Measurements from ENCODE around the gene CALHM6. TPM values are rescaled to one million over a fixed set of nuclear protein-coding genes. Genes with fewer than 3 reads are reported as not detected.
"Not testable (repeated sequence)": the region's sequence is repeated elsewhere in the genome, so short reads cannot be mapped to it uniquely, and the experiment has no call there.

CALHM6 gene
- total RNA-seq, 1 experiment from 2014 or later = not detected

DNA sequence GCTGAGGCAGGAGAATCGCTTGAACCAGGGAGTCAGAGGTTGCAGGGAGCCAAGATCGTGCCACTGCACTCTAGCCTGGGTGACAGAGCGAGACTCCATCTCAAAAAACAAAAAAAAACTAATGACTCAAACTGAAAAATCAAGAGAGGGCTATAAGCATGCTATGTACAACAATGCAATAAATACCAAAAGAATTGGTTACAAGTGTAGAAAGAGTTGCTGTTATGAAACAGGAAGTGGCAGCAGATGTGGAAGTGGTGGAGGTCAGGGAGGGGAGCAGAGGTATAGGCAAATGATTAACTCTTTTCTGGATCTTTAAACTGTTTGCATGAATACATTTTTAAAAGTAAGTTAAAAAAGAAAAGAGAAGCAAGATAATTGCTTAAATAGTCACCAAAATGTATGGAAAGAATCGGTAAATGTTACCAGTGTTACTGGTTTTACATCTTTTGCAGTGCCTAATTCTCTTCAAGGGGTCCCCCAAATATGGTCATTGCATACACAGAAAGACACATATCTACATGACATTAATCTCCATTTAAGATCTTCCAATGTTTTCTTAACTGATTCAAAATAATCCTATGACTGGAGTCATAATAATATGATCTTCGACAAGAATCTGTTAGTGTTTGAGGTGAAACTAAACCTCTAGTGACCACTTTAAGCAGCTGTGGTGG, 15.0 kb downstream of the CALHM6 start:
- no peak for DNase-seq (ENCODE audit: low spot score)

GRCh38 chr6:116482780-116483179, 21.6 kb downstream of the CALHM6 start:
- no peak for DNase-seq (ENCODE audit: low spot score)

DNA sequence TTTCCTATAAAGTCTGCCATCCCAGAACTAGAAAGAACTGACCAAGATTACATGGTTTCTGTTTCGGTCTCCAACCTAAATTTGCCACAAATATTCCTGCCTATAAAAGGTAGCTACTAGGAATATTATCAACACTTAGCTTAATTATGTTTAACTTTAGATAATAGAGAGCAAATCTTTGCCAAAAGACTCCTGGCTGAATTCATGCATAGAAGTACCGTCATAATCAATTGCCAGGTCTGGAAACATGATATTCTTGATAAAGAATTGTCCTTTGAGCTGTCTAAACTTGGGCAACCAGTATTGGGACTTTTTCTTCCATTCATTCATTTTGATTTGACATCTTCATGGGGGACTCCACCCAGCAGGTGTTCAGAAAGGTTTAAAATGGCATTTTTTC, 22.4 kb downstream of the CALHM6 start:
- DNase-seq (ENCODE audit: low spot score) = no peak

GRCh38 chr6:116485559-116486184, 24.5 kb downstream of the CALHM6 start:
- no peak for DNase-seq (ENCODE audit: low spot score)

DNA sequence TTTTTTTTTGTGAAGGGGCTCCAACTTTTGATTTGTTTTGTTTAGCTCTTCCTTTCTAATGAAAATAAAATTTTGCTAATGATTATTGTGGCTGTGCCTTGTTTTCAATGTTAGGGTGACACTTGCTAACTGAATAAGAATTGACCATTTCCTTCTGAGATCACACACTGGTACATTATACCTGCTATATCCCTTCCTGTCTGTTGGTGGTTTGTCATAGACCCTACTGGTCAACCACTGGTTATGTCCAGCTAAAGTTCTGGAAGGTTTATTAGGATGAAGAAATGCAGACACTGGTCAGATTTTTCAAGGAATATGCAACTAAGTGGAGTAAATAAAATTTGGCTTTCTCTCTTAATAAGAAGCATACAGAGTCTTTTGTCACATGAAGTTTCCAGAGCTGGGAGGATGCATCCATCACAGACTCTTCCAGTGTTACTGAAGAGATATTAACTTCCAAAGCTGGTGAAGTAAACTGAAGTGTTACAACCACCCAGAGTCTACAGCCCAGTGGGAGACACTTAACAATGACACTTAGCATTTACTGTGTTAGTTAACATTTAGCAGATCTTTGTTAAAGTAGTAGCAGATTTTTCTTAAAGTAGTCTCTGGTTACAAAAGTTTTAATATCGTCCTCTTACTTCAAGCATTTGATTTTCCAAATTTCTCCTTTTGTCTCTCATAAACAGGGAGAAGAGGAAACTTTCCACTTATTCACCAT, 30.6 kb downstream of the CALHM6 start:
- no peak for DNase-seq (ENCODE audit: low spot score)

DNA sequence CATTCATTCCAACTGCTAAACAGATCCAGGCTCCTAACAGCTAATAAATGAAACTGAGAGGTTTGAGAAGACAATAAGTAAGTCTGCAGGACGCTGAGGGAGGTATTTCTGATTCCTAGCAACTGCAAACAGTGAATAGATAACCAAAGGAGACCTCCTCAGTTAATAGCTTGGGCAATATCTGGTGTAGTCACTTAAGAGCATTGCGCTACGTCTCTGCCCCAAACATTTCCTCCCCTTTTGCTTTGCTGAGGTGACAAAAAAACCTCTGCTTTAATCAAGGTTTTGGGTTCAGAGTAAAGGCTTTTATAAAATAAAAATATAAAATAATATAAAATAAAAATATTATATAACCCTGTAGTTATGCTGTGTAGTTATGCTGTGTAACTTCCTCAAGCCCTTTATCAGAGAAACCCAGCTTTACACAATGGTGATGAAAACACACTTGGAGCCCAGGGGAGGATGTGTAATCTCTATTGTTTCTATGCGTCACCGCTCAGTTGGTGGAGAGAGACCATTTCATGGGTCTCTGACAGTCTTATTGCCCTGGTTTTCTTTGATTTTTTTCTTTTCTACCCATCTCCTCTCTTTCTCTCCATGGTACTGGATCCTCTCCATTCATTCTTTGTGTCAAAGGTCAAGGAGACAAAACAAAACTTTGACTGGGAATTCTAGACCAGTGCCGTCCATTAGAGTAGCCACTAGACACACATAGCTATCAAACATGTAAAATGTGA, 31.3 kb downstream of the CALHM6 start:
- DNase-seq (ENCODE audit: low spot score) = no peak

GRCh38 chr6:116495161-116495560, 34.0 kb downstream of the CALHM6 start:
- not testable (repeated sequence) for DNase-seq (ENCODE audit: low spot score)

DNA sequence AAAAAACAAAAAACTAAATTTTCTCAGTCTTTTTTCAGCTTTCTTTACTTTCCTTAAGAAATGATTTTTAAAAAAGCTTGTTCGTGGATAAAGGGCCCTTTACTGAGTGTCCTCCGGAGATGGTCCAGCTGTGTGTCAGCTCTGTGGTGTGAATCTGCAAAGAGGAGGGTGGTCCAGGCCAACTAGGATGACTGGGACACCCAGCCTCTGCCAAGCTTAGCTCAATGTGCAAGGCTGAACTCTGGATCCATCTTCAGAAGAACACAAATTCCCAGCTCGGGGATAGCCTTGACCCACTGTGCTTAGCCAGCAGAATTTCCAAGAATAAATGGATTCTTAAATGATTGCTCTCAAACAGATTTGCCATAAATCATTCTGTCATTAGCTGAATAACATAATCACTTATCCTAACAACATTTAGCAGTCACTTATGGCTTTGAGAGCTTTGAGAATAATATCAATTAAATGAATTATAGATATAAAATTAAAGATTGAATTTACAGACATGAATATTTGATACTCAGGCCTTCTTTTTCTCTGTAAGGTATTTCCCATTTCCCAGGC, 36.0 kb downstream of the CALHM6 start:
- no peak for DNase-seq (ENCODE audit: low spot score)

DNA sequence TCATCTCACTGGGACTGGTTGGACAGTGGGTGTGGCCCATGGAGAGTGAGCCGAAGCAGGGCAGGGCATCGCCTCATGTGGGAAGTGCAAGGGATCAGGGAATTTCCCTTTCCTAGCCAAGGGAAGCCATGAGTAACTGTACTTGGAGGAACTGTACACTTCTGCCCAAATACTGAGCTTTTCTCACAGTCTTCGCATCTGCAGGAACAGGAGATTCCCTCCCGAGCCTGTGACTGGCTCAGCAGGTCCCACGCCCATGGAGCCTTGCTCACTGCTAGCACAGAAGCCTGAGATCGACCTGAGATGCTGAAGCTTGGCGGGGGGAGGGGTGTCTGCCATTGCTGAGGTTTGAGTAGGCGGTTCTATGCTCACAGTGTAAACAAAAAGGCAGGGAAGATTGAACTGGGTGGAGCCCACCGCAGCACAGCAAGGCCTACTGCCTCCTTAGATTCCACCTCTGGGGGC, 39.8 kb downstream of the CALHM6 start:
- DNase-seq (ENCODE audit: low spot score) = peak; percentile 25

GRCh38 chr6:116507324-116507723, 46.1 kb downstream of the CALHM6 start:
- no peak for DNase-seq (ENCODE audit: low spot score)

GRCh38 chr6:116508527-116508926, 47.4 kb downstream of the CALHM6 start:
- no peak for DNase-seq (ENCODE audit: low spot score)

DNA sequence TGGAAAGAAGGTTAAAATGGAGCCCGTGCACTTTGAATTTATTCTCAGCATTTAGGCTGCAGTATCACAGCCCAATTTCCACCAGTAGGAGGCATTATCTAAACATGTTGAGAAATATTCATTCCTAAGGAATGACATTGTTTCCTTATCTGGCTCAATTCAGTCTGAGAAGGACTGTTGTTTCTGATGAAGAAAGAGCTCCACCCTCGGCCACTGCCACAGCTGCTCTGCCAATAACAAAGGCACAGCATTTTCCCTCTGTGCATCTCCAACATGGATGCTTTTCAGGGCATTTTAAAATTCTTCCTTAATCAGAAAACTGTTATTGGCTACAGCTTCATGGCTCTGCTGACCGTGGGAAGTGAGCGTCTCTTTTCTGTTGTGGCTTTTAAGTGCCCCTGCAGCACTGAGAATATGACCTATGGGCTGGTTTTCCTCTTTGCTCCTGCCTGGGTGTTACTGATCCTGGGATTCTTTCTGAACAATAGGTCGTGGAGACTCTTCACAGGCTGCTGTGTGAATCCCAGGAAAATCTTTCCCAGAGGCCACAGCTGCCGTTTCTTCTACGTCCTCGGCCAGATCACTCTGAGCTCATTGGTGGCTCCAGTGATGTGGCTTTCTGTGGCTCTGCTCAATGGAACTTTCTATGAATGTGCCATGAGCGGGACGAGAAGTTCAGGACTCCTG, 50.4 kb downstream of the CALHM6 start, which contains the start of gene CALHM5:
TSS of gene CALHM5 (plus strand) at position 216 of the 687 bp plus-strand sequence. CDS start at position 274, 58 bp downstream.
- peak; percentile 88 for DNase-seq (ENCODE audit: low spot score)

- DNase-seq (ENCODE audit: low spot score) = no peak
These were observed 51.0 kb downstream of the CALHM6 start for GRCh38 chr6:116512111-116512559.

DNA sequence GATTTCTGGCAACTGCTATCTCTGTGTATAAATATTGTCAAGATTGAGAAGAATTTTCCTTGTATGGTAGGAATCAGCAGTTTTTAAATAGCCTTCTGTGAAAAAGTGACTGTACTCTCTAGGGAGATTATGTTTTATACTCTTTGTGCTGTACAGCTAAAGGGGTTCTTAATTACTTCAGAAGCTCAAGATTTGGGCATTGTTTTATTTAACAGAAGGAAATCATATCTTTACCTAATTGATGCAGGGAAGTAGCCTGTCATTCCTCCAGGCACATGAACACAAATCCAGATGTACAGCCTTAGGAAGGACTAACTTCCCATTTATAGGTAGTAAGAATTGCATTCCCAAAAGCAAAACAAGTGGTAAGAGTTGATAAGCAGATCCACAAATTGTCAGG, 51.6 kb downstream of the CALHM6 start:
- DNase-seq (ENCODE audit: low spot score) = no peak

Other genes with a start within 250 kb of the CALHM6 start
- 22.0 and 23.0 TPM in 2 replicates for gene TSPYL4, start 207.3 kb upstream of the CALHM6 start, total RNA-seq (2014; rRNA removed; shearing (Covaris generic))
- 71.0 and 80.4 TPM in 2 replicates for gene TSPYL1, start 181.4 kb upstream of the CALHM6 start, total RNA-seq (2014; rRNA removed; shearing (Covaris generic))
- 32.0 and 40.8 TPM in 2 replicates for gene DSE, start 90.4 kb upstream of the CALHM6 start, total RNA-seq (2014; rRNA removed; shearing (Covaris generic))
- 3.8 and 4.1 TPM in 2 replicates for gene CALHM5, start 50.3 kb downstream of the CALHM6 start, total RNA-seq (2014; rRNA removed; shearing (Covaris generic))
- gene TRAPPC3L, start 84.3 kb downstream of the CALHM6 start, total RNA-seq (2014; rRNA removed; shearing (Covaris generic)) = not detected in 2 replicates
- gene CALHM4, start 92.4 kb downstream of the CALHM6 start, total RNA-seq (2014; rRNA removed; shearing (Covaris generic)) = not detected in 2 replicates
- 51.8 and 93.1 TPM in 2 replicates for gene RWDD1, start 110.1 kb downstream of the CALHM6 start, total RNA-seq (2014; rRNA removed; shearing (Covaris generic))
- not detected in 2 replicates for gene RSPH4A, start 155.1 kb downstream of the CALHM6 start, total RNA-seq (2014; rRNA removed; shearing (Covaris generic))
- gene ZUP1, start 207.4 kb downstream of the CALHM6 start, total RNA-seq (2014; rRNA removed; shearing (Covaris generic)) = 19.0 and 20.1 TPM in 2 replicates
- gene KPNA5, start 219.8 kb downstream of the CALHM6 start, total RNA-seq (2014; rRNA removed; shearing (Covaris generic)) = 5.2 and 6.0 TPM in 2 replicates

Data from A172 (cell line).